BJ (cell line): ENCODE measurements around the gene SLC25A3. TPM values are rescaled to one million over a fixed set of nuclear protein-coding genes. Genes with fewer than 3 reads are reported as not detected.

Experiments
- CTCF ChIA-PET: fragments of 350-600 bp; formaldehyde crosslinking; extraction: SDS; loops from one replicate; lab custom pipeline; 2021; ENCODE audit warnings: antibody characterized with exemption, inconsistent platforms; lab: Yijun Ruan, JAX
- POLR2A ChIA-PET: fragments of 300-600 bp; sonication (Branson Sonifier 250); formaldehyde crosslinking; extraction: SDS; loops from one replicate; lab custom pipeline; 2021; ENCODE audit warnings: antibody characterized with exemption; lab: Charles Lee
- DNase-seq: peaks from one replicate; pipeline ENCODE4 v3.0.0-alpha.2; 2011; ENCODE audit warnings: low read depth
- H3K27me3 ChIP-seq: 2 replicates; pipeline ENCODE4 v1.6.0; 2011; ENCODE audit warnings: low read length; ENCODE audit not compliant: control insufficient read depth, insufficient read depth
- H3K36me3 ChIP-seq: 2 replicates; pipeline ENCODE4 v1.5.1; 2011; ENCODE audit warnings: low read length; ENCODE audit not compliant: control insufficient read depth, insufficient read depth
- H3K4me3 ChIP-seq: 2 replicates; pipeline ENCODE4 v1.5.1; 2011; ENCODE audit warnings: low read depth, mild to moderate bottlenecking, control low read depth, low read length
- polyA plus RNA-seq: library from polyadenylated mRNA; depleted of rRNA; stranded (reverse); fragments of >200 nt; gene quantifications from 2 replicates; pipeline ENCODE4 v1.2.3, GENCODE V29; 2011
- TF ChIP-seq, protein P1 (sequence below): IDR thresholded peaks from 2 replicates; pipeline ENCODE4 v1.5.1; 2011; ENCODE audit warnings: low read depth, mild to moderate bottlenecking, control low read depth, inconsistent platforms, low read length, moderate library complexity; ENCODE audit not compliant: insufficient read depth

The SLC25A3 gene
- polyA plus RNA-seq, 1 experiment, result 909 TPM

DNA sequence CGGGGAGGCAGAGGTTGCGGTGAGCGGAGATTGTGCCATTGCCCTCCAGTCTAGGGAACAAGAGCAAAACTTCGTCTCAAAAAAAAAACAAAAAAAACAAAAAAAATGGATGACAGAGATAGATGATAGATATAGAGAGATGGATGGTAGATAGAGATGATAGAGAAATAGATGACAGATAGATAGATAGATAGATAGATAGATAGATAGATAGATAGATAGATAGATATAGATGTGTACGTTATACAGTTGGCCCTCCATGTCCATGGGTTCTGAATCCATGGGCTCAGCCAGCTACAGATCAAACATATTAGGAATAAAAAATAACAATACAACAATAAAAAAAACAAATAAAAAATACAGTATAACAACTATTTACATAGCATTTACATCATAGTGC is 12.8 kb upstream of the SLC25A3 start:
- DNase-seq, result no peak
- CTCF ChIA-PET, result no interaction called here
- TF ChIP-seq, protein P1, sequence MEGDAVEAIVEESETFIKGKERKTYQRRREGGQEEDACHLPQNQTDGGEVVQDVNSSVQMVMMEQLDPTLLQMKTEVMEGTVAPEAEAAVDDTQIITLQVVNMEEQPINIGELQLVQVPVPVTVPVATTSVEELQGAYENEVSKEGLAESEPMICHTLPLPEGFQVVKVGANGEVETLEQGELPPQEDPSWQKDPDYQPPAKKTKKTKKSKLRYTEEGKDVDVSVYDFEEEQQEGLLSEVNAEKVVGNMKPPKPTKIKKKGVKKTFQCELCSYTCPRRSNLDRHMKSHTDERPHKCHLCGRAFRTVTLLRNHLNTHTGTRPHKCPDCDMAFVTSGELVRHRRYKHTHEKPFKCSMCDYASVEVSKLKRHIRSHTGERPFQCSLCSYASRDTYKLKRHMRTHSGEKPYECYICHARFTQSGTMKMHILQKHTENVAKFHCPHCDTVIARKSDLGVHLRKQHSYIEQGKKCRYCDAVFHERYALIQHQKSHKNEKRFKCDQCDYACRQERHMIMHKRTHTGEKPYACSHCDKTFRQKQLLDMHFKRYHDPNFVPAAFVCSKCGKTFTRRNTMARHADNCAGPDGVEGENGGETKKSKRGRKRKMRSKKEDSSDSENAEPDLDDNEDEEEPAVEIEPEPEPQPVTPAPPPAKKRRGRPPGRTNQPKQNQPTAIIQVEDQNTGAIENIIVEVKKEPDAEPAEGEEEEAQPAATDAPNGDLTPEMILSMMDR, result no peak
- no peaks in the 10 kb centered on the region for H3K27me3 ChIP-seq
- no peak overlapping the region for H3K4me3 ChIP-seq
- POLR2A ChIA-PET, result no interaction called here
- no peaks in the 10 kb centered on the region for H3K36me3 ChIP-seq

GRCh38 chr12:98581101-98581500 is 12.4 kb upstream of the SLC25A3 start:
- no peak for DNase-seq
- Histone ChIP-seq H3K36me3 (no peaks in the 10 kb centered on the region), H3K4me3 (no peak overlapping the region), H3K27me3 (no peaks in the 10 kb centered on the region)
- TF ChIP-seq, protein P1, result no peak
- CTCF ChIA-PET, result interaction anchor here (0.5 to 0.7 kb wide), 2 partner anchors 14 to 81 kb away, joined by 3 read pairs; no protein-coding TSS in a partner anchor
- POLR2A ChIA-PET, result no interaction called here

DNA sequence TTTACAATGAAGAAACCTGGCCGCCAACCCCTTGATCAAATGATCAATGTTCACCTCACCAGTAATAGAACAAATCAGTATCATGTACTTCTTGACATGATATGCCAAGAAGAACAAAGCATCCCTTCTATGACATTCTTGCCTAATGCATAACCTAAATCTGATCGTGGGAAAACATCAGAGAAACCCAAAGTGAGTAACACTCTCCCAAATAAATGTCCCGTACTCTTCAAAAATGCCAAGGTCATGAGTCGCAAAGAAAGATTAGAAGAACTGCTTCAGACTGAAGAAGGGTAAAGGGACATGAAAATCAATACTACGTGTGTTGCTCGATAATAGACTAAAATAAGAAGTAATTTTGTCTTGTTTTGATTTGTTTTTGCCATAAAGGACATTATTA is 11.4 kb upstream of the SLC25A3 start:
- ChIA-PET POLR2A (no interaction called here), CTCF (interaction anchor here (1.2 kb wide), 1 partner anchor 16 kb away, joined by 3 read pairs; no protein-coding TSS in a partner anchor)
- DNase-seq, result no peak
- H3K36me3 ChIP-seq, result no peaks in the 10 kb centered on the region
- H3K27me3 ChIP-seq, result no peaks in the 10 kb centered on the region
- TF ChIP-seq, protein P1, result no peak
- H3K4me3 ChIP-seq, result no peak overlapping the region

- POLR2A ChIA-PET, result no interaction called here
- CTCF ChIA-PET, result no interaction called here
- DNase-seq, result no peak
These were observed 6.4 kb upstream of the SLC25A3 start for GRCh38 chr12:98587084-98587483.

GRCh38 chr12:98591209-98591608 is 2.3 kb upstream of the SLC25A3 start:
- no peaks in the 10 kb centered on the region for H3K36me3 ChIP-seq
- H3K4me3 ChIP-seq, result no peak overlapping the region
- no peak for DNase-seq
- ChIA-PET POLR2A (no interaction called here), CTCF (interaction anchor here (1.0 to 1.1 kb wide), 2 partner anchors 14 to 24 kb away, joined by 3 to 4 read pairs; no protein-coding TSS in a partner anchor)
- TF ChIP-seq, protein P1, result 0 out of 2 replicates have a peak, but pooled peaks have one; percentile 15
- H3K27me3 ChIP-seq, result no peaks in the 10 kb centered on the region

More at GRCh38 chr12:98587084-98587483, 6.4 kb upstream of the SLC25A3 start:
- no peaks in the 10 kb centered on the region for H3K36me3 ChIP-seq
- H3K4me3 ChIP-seq, result no peak overlapping the region
- H3K27me3 ChIP-seq, result no peaks in the 10 kb centered on the region
- TF ChIP-seq, protein P1, result no peak
